Stomach (tissue), 4 donors: ENCODE measurements around the gene KRTDAP.

ENCODE experiments used
- CTCF ChIP-seq, 7 experiments: fragments of 450-650 bp in 4 of 7; fragments of 200-600 bp in 3 of 7; sonication (generic) in 3 of 7; IDR thresholded peaks; one replicate each; pipeline ENCODE4 v1.5.1; 2016 to 2019; ENCODE audit warnings: antibody characterized with exemption in 7 of 7, control low read depth in 2 of 7, mild to moderate bottlenecking in 1 of 7
- EP300 ChIP-seq: sonication (generic); formaldehyde crosslinking; IDR thresholded peaks from one replicate; pipeline ENCODE4 v1.6.1; 2017; ENCODE audit warnings: antibody characterized with exemption
- POLR2A ChIP-seq, 4 donors: fragments of 450-650 bp; IDR thresholded peaks; one replicate each; pipeline ENCODE4 v1.6.1; 2016; ENCODE audit warnings: antibody characterized with exemption in 4 of 4, control low read depth in 2 of 4, mild to moderate bottlenecking in 1 of 4, moderate library complexity in 1 of 4
- POLR2AphosphoS5 ChIP-seq, 3 donors: sonication (generic); formaldehyde crosslinking; IDR thresholded peaks; one replicate each; pipeline ENCODE4 v1.6.1; 2016; ENCODE audit warnings: antibody characterized with exemption in 3 of 3

- TF ChIP-seq CTCF (IDR thresholded peaks at IDR 0.05) (no peak), POLR2A (IDR thresholded peaks at IDR 0.05) (no peak), EP300 (no peak), POLR2AphosphoS5 (IDR thresholded peaks at IDR 0.05) (no peak)
Measured at GRCh38 chr19:35439921-35440320, 50.3 kb downstream of the KRTDAP start.
